ENCODE results near the gene KRT32. TPM values are rescaled to one million over a fixed set of nuclear protein-coding genes. Genes with fewer than 3 reads are reported as not detected.
A peak's percentile ranks its signal among the peaks of the same experiment; 100 is the strongest.

Gene KRT32
- total RNA-seq, 1 experiment from 2014 or later, result 0.42 TPM

GRCh38 chr17:41496803-41497484 is 29.8 kb upstream of the KRT32 start:
- H3K4me3 ChIP-seq (replicated peaks in 1 of 2; ENCODE audit: low read depth in 1 of 2, low read length in 2 of 2), result peak overlapping the region in 1 of 2 experiments; percentile 25; a peak in 1 of 4 replicates
- peak overlapping the region; percentile 61 for H3K27ac ChIP-seq (ENCODE audit: low read depth, low read length)
- ChIA-PET POLR2A (interaction anchor here (1.4 kb wide), 2 partner anchors 25 to 31 kb away, joined by 3 read pairs; partner anchors contain the start of gene KRT19), RAD21 (ENCODE audit: low non-redundant PET in 1 of 2, low total read pairs in 2 of 2, uncharacterized antibody in 2 of 2, unreplicated experiment in 2 of 2) (interaction anchor here (0.7 to 2.5 kb wide), 4 partner anchors 33 to 93 kb away, joined by 3 to 5 read pairs (median 4); no protein-coding TSS in a partner anchor), CTCF (interaction anchor here (0.8 to 4.7 kb wide), 10 partner anchors 25 to 640 kb away, joined by 3 to 23 read pairs (median 6); no protein-coding TSS in a partner anchor)
- no peaks in the 10 kb centered on the region for H3K36me3 ChIP-seq (ENCODE audit: control insufficient read depth in 1 of 2, insufficient read depth in 2 of 2, low read length in 2 of 2)
- H3K4me2 ChIP-seq (ENCODE audit: low read length), result peak overlapping the region; percentile 65
- DNase-seq (ENCODE audit: low read depth, low spot score), result peak; percentile 87
- H3K9me3 ChIP-seq (ENCODE audit: control insufficient read depth in 1 of 2, insufficient read depth in 1 of 2, low read depth in 1 of 2, low read length in 2 of 2), result no peaks in the 10 kb centered on the region
- no peaks in the 10 kb centered on the region for H3K9me2 ChIP-seq (ENCODE audit: insufficient read depth)
- ATAC-seq, result peak; percentile 93
- no peaks in the 10 kb centered on the region for H3K79me2 ChIP-seq (ENCODE audit: insufficient read depth, low read length)
- no peaks in the 10 kb centered on the region for H4K20me1 ChIP-seq (ENCODE audit: insufficient read depth)
- intact Hi-C loops (cut with micrococcal nuclease), result loop anchor here (1.0 to 10.0 kb wide), 6 partner anchors 52 to 694 kb away; no protein-coding TSS in a partner anchor
- H2AFZ ChIP-seq (ENCODE audit: low read depth, low read length, poor library complexity, severe bottlenecking), result no peak overlapping the region
- peak overlapping the region; percentile 48 for H3K9ac ChIP-seq (ENCODE audit: low read length)
- no peaks in the 10 kb centered on the region for H3K27me3 ChIP-seq (ENCODE audit: insufficient read depth, low read length)
- peaks cover 34 to 90% of the 10 kb centered on the region in 2 experiments for H3K4me1 ChIP-seq (ENCODE audit: control insufficient read depth in 1 of 2, insufficient read depth in 2 of 2, low read length in 2 of 2)
- BruUV-seq (replicated peaks), result TSS peak; percentile 90
- TF ChIP-seq, protein P1, sequence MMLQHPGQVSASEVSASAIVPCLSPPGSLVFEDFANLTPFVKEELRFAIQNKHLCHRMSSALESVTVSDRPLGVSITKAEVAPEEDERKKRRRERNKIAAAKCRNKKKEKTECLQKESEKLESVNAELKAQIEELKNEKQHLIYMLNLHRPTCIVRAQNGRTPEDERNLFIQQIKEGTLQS (IDR thresholded peaks at IDR 0.05), result no peak
- no peak for TF ChIP-seq EZH2 (IDR thresholded peaks at IDR 0.05)
- TF ChIP-seq, protein P2, sequence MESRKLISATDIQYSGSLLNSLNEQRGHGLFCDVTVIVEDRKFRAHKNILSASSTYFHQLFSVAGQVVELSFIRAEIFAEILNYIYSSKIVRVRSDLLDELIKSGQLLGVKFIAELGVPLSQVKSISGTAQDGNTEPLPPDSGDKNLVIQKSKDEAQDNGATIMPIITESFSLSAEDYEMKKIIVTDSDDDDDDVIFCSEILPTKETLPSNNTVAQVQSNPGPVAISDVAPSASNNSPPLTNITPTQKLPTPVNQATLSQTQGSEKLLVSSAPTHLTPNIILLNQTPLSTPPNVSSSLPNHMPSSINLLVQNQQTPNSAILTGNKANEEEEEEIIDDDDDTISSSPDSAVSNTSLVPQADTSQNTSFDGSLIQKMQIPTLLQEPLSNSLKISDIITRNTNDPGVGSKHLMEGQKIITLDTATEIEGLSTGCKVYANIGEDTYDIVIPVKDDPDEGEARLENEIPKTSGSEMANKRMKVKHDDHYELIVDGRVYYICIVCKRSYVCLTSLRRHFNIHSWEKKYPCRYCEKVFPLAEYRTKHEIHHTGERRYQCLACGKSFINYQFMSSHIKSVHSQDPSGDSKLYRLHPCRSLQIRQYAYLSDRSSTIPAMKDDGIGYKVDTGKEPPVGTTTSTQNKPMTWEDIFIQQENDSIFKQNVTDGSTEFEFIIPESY (IDR thresholded peaks at IDR 0.05; ENCODE audit: extremely low read depth, insufficient replicate concordance, low read length), result peak; percentile 47
- no peak for TF ChIP-seq FOSL1 (IDR thresholded peaks at IDR 0.05; ENCODE audit: low read depth)
- TF ChIP-seq SIN3A (IDR thresholded peaks at IDR 0.05; ENCODE audit: low read depth), result no peak
- TF ChIP-seq CTCF (IDR thresholded peaks at IDR 0.05 in 2 of 3, conservative IDR thresholded peaks at IDR 0.05 in 1 of 3; ENCODE audit: borderline replicate concordance in 1 of 3, insufficient read depth in 1 of 3, low read depth in 2 of 3, low read length in 2 of 3), result peak; percentile 94 to 96 (median 95)
- no peak for TF ChIP-seq ZFX (IDR thresholded peaks at IDR 0.05)
- no peak; the same call in 1 of the 2 replicates for TF ChIP-seq ELF1 (IDR thresholded peaks at IDR 0.05; ENCODE audit: borderline replicate concordance, low read depth)
- peak; percentile 89 for TF ChIP-seq CBX3 (IDR thresholded peaks at IDR 0.05; ENCODE audit: low read depth)
- peak; percentile 80 for TF ChIP-seq YY1 (IDR thresholded peaks at IDR 0.05; ENCODE audit: extremely low read depth, insufficient replicate concordance, low read depth, low read length)
- no peak for TF ChIP-seq TCF7L2 (IDR thresholded peaks at IDR 0.05; ENCODE audit: borderline replicate concordance, extremely low read depth, insufficient read depth, insufficient read length)
- no peak for TF ChIP-seq REST (IDR thresholded peaks at IDR 0.05; ENCODE audit: low read depth)
- TF ChIP-seq ZNF274 (IDR thresholded peaks at IDR 0.05; ENCODE audit: low read depth, low read length), result no peak
- TF ChIP-seq CEBPB (IDR thresholded peaks at IDR 0.05; ENCODE audit: low read depth), result no peak
- TF ChIP-seq EZH2phosphoT487 (IDR thresholded peaks at IDR 0.05; ENCODE audit: borderline replicate concordance), result no peak
- peak; percentile 100 for TF ChIP-seq RAD21 (IDR thresholded peaks at IDR 0.05; ENCODE audit: low read depth)
- peak; percentile 74 for TF ChIP-seq POLR2A (IDR thresholded peaks at IDR 0.05; ENCODE audit: borderline replicate concordance, extremely low read depth, insufficient read depth, insufficient read length)
- peak; percentile 84 for TF ChIP-seq POLR2AphosphoS5 (IDR thresholded peaks at IDR 0.05; ENCODE audit: low read depth, low read length)
